ENCODE data around the gene FXYD7. TPM values are rescaled to one million over a fixed set of nuclear protein-coding genes. Genes with fewer than 3 reads are reported as not detected.
"Not testable (repeated sequence)": the region's sequence is repeated elsewhere in the genome, so short reads cannot be mapped to it uniquely, and the experiment has no call there.

Gene FXYD7
- total RNA-seq, 2 experiments from 2014 or later = 0.54 to 1.2 TPM

DNA sequence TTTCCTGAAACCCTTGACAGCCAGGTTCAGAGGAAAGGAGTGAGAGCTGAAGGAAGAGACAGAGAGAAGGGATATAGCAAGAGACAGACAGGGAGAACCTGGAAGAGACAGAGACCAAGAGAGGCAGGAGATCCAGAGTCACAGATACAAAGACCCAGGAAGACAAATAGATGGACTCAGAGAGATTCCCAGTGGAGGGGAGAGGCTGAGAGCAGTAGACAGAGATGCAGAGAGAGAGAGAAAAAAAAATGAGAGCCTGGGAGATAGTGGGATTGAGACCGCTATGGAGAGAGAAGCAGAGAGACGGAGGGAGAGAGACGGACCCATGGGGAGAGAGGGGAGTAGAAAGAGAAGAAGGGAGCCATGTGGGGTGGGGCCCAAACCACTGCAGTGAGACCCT is 763 bp downstream of the FXYD7 start:
- DNase-seq = no peak
- Mint-ChIP-seq H3K27me3 (ENCODE audit: low read depth) (peaks cover 4% of the 10 kb centered on the region), H3K4me1 (ENCODE audit: low read depth) (peaks cover 30% of the 10 kb centered on the region), H3K4me3 (no peak overlapping the region), H3K27ac (no peak overlapping the region), H3K36me3 (ENCODE audit: low read depth) (no peaks in the 10 kb centered on the region), H3K9me3 (no peaks in the 10 kb centered on the region)
- CTCF ChIA-PET = interaction anchor here (0.6 to 4.0 kb wide), 4 partner anchors 9 to 100 kb away, joined by 3 to 35 read pairs (median 6); partner anchors contain the start of gene FXYD5
- intact Hi-C loops (cut with micrococcal nuclease) = loop anchor here (1.0 kb wide), 1 partner anchor 125 kb away; no protein-coding TSS in a partner anchor

DNA sequence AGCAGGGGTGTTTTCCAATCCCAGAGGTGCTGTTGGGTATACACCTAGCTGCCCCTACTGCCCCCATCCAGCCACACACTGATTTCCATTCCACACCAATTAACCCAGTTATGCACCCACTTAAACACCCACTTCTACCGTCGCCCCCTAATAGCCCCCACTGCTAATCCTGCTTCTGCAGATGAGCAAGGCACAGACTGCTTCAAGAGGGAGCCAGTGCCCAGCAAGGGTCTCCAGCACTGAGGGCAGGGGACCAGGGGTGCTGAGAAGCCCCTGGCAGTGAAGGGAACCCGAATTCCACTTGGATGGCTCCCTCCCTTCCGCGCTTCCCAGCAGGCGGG is 1.2 kb downstream of the FXYD7 start:
- intact Hi-C loops (cut with micrococcal nuclease) = no loop called here
- Mint-ChIP-seq H3K4me1 (ENCODE audit: low read depth) (peaks cover 30% of the 10 kb centered on the region), H3K36me3 (ENCODE audit: low read depth) (no peaks in the 10 kb centered on the region), H3K27me3 (ENCODE audit: low read depth) (peaks cover 4% of the 10 kb centered on the region), H3K4me3 (no peak overlapping the region), H3K9me3 (no peaks in the 10 kb centered on the region), H3K27ac (no peak overlapping the region)
- DNase-seq = no peak
- CTCF ChIA-PET = interaction anchor here (4.0 kb wide), 1 partner anchor 9 kb away, joined by 35 read pairs; the partner anchor contains the start of gene FXYD5

DNA sequence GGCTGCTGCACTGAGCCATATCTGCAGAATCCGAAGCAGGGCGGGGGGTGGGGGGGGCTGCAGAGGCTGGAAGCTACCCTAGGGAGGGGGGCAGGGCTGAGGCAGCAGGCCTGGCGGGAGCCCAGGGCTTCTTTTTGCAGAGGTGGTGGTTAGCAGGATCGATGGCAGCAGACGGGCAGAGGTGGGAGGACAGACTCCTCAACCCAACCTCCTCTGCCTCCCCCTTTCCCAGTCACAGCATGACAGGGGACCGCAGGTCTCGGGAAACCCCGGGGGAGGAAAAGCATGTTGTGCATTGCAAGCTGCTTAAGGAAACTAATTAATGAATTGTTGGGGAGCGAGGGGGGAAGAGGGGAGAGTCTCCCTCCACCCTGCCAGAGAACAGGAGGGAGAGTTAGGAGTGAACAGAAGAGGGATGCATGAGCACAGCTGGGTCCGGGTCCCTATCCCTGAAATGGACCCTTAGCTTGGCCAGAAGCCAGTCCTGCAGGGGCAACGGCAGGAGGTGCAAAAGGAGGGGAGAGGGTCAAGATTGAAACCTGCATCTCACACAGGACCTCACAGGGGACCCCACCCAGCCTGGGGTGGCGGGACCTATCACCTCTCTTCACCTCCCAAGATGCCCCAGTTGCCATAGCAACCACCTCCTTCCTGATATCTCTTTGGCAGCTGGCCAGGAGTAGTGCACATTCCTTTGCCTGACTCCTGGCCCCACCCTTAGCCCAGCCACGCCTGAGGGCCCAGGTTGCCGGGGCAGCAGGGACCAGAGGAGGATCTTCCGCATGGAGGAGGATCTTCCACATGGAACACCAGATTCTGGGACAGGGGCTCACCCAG is 1.8 kb downstream of the FXYD7 start:
- DNase-seq = peak; percentile 33
- Mint-ChIP-seq H3K4me1 (ENCODE audit: low read depth) (peaks cover 30% of the 10 kb centered on the region), H3K9me3 (no peaks in the 10 kb centered on the region), H3K4me3 (no peak overlapping the region), H3K36me3 (ENCODE audit: low read depth) (no peaks in the 10 kb centered on the region), H3K27ac (no peak overlapping the region), H3K27me3 (ENCODE audit: low read depth) (peaks cover 4% of the 10 kb centered on the region)
- CTCF ChIA-PET = interaction anchor here (0.6 to 4.0 kb wide), 5 partner anchors 8 to 172 kb away, joined by 3 to 35 read pairs (median 3); partner anchors contain the start of gene FXYD5
- intact Hi-C loops (cut with micrococcal nuclease) = no loop called here

DNA sequence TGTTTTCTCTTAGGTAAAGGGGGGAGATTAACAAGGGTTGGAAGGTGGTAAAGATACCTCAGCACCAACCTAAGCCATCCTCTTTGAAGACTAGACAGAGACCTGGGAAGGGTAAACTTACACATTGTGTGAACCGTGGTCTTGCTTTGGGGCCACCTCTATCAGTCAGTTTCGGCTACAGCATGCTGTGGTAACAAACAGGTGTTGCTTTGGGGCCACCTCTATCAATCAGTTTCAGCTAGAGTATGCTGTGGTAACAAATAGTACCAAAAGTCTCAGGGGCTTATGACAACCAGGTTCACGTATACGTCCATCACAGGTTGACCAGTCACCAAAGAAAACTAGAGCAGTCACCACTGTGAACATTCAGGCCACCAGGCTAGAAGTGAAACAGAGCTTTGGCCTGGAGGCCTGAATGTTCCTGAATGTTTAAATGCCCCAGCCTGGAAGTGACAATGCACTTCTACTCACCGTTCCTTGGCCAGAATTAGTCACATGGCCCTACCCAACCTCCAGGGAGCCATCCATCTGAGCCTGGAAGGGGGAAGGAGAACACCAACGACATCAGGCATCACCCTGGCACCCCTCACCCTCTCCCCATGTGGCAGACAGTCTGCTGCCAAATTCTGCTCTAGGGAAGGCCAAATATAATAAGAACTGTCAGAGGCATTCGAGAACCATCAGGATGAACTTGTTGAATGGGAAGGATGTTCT is 3.8 kb downstream of the FXYD7 start:
- Mint-ChIP-seq H3K36me3 (ENCODE audit: low read depth) (no peaks in the 10 kb centered on the region), H3K4me3 (no peak overlapping the region), H3K27ac (no peak overlapping the region), H3K27me3 (ENCODE audit: low read depth) (peaks cover 4% of the 10 kb centered on the region), H3K9me3 (no peaks in the 10 kb centered on the region), H3K4me1 (ENCODE audit: low read depth) (peaks cover 19% of the 10 kb centered on the region)
- intact Hi-C loops (cut with micrococcal nuclease) = no loop called here
- CTCF ChIA-PET = no interaction called here
- no peak for DNase-seq

- no peak overlapping the region for H3K4me3 Mint-ChIP-seq
- intact Hi-C loops (cut with micrococcal nuclease) = no loop called here
- H3K9me3 Mint-ChIP-seq = no peaks in the 10 kb centered on the region
Observed at GRCh38 chr19:35149463-35149862, 6.4 kb downstream of the FXYD7 start.

GRCh38 chr19:35150445-35150844 is 7.4 kb downstream of the FXYD7 start:
- CTCF ChIA-PET = interaction anchor here (1.4 kb wide), 1 partner anchor 9 kb away, joined by 6 read pairs; no protein-coding TSS in a partner anchor
- Mint-ChIP-seq H3K27me3 (ENCODE audit: low read depth) (no peaks in the 10 kb centered on the region), H3K27ac (no peak overlapping the region)

More at GRCh38 chr19:35149463-35149862, 6.4 kb downstream of the FXYD7 start:
- Mint-ChIP-seq H3K4me1 (ENCODE audit: low read depth) (peaks cover 13% of the 10 kb centered on the region), H3K36me3 (ENCODE audit: low read depth) (no peaks in the 10 kb centered on the region), H3K27ac (no peak overlapping the region), H3K27me3 (ENCODE audit: low read depth) (no peaks in the 10 kb centered on the region)
- no peak for DNase-seq
- CTCF ChIA-PET = interaction anchor here (0.6 to 1.4 kb wide), 3 partner anchors 8 to 57 kb away, joined by 3 to 6 read pairs (median 4); no protein-coding TSS in a partner anchor

GRCh38 chr19:35151273-35152065 is 8.4 kb downstream of the FXYD7 start:
- H3K9me3 Mint-ChIP-seq = no peaks in the 10 kb centered on the region
- no peak overlapping the region for H3K4me3 Mint-ChIP-seq
- peaks cover 19% of the 10 kb centered on the region for H3K36me3 Mint-ChIP-seq (ENCODE audit: low read depth)
- intact Hi-C loops (cut with micrococcal nuclease) = no loop called here
- peaks cover 17% of the 10 kb centered on the region for H3K4me1 Mint-ChIP-seq (ENCODE audit: low read depth)
- no peaks in the 10 kb centered on the region for H3K27me3 Mint-ChIP-seq (ENCODE audit: low read depth)
- no peak for DNase-seq
- no peak overlapping the region for H3K27ac Mint-ChIP-seq
- CTCF ChIA-PET = interaction anchor here (4.1 kb wide), 1 partner anchor 9 kb away, joined by 35 read pairs; the partner anchor contains the start of gene FXYD7

More at GRCh38 chr19:35150445-35150844, 7.4 kb downstream of the FXYD7 start:
- H3K36me3 Mint-ChIP-seq (ENCODE audit: low read depth) = peaks cover 9% of the 10 kb centered on the region
- no peak for DNase-seq
- no peaks in the 10 kb centered on the region for H3K9me3 Mint-ChIP-seq
- intact Hi-C loops (cut with micrococcal nuclease) = no loop called here
- H3K4me1 Mint-ChIP-seq (ENCODE audit: low read depth) = peaks cover 10% of the 10 kb centered on the region
- H3K4me3 Mint-ChIP-seq = no peak overlapping the region

- Mint-ChIP-seq H3K4me3 (peak overlapping the region; percentile 98), H3K27ac (peak overlapping the region; percentile 86), H3K36me3 (ENCODE audit: low read depth) (peaks cover 35% of the 10 kb centered on the region), H3K4me1 (ENCODE audit: low read depth) (peaks cover 33% of the 10 kb centered on the region)
- H3K9me3 Mint-ChIP-seq; H3K27me3 Mint-ChIP-seq (ENCODE audit: low read depth); DNase-seq; intact Hi-C loops (cut with micrococcal nuclease): not testable (repeated sequence)
- CTCF ChIA-PET = interaction anchor here (1.1 to 4.1 kb wide), 2 partner anchors 10 to 81 kb away, joined by 3 to 35 read pairs; partner anchors contain the start of gene FXYD7
Observed at GRCh38 chr19:35153129-35153522, 10.1 kb downstream of the FXYD7 start.

GRCh38 chr19:35153701-35154524 is 10.9 kb downstream of the FXYD7 start:
- CTCF ChIA-PET = interaction anchor here (0.6 to 4.1 kb wide), 11 partner anchors 11 to 532 kb away, joined by 3 to 35 read pairs (median 3); partner anchors contain the start of gene FXYD7
- intact Hi-C loops (cut with micrococcal nuclease) = loop anchor here (2.0 kb wide), 1 partner anchor 17 kb away; no protein-coding TSS in a partner anchor
- H3K4me3 Mint-ChIP-seq = peak overlapping the region; percentile 98

DNA sequence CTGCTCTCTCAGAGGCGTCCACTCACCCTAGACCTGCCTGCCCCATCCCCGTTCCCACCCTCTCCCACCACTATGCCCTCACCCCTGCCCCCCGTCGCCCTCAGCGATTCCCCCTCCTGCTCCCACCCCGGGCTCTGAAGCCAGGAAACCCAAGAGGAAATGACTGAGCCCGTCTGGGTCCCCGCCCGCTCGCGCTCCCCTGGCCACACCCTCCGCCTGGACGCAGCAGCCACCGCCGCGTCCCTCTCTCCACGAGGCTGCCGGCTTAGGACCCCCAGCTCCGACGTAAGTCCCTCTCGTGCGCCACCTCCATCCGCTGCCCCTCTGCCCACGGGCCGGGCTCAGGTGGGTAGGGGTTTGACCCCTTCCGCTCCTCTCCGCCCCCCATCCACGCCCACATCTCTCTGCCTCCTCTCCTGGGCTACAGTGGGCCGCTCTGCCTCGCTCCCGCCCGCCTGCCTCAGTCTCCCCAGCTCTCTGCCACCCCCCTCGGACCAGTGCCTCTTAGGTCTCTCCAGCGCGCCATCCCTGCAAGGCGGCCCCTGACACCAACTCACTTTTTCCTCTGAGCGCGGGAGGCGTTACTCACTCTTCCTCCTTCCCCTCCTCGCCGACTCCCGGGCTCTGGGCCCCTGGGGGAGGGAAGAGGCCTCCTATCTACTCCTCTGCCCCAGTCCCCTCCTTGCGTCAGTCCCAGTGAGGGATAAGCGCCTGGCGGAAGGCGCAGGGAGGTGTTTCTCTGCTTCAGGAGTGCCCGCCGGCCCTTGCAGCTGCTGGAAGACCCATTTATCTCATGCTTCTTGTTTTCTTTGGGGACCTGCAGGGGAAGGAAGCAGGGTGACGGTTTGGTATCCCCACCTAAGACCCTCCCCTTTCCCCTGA is 11.7 kb downstream of the FXYD7 start, which contains the start of gene FXYD5:
Gene FXYD5, plus strand, starts transcription at position 211 of the 882 bp plus-strand sequence. CDS start 816 bp downstream, outside the sequence.
- DNase-seq = peak; percentile 93
- Mint-ChIP-seq H3K4me1 (ENCODE audit: low read depth) (peaks cover 47% of the 10 kb centered on the region), H3K4me3 (peak within 1 kb of the TSS; percentile 98), H3K36me3 (ENCODE audit: low read depth) (peaks cover 52% of the 10 kb centered on the region), H3K27me3 (ENCODE audit: low read depth) (no peaks in the 10 kb centered on the region), H3K27ac (peak within 1 kb of the TSS; percentile 99), H3K9me3 (no peaks in the 10 kb centered on the region)
- intact Hi-C loops (cut with micrococcal nuclease) = loop anchor here (1.0 to 2.0 kb wide), 3 partner anchors 13 to 60 kb away; no protein-coding TSS in a partner anchor
- CTCF ChIA-PET = interaction anchor here (0.6 to 4.1 kb wide), 10 partner anchors 12 to 533 kb away, joined by 3 to 35 read pairs (median 4); partner anchors contain the start of gene FXYD7

More at GRCh38 chr19:35153701-35154524, 10.9 kb downstream of the FXYD7 start:
- no peaks in the 10 kb centered on the region for H3K9me3 Mint-ChIP-seq
- H3K36me3 Mint-ChIP-seq (ENCODE audit: low read depth) = peaks cover 43% of the 10 kb centered on the region
- DNase-seq = peak; percentile 83
- H3K4me1 Mint-ChIP-seq (ENCODE audit: low read depth) = peaks cover 40% of the 10 kb centered on the region
- peak overlapping the region; percentile 99 for H3K27ac Mint-ChIP-seq
- H3K27me3 Mint-ChIP-seq (ENCODE audit: low read depth) = no peaks in the 10 kb centered on the region

Measured in activated naive CD4-positive, alpha-beta T cell treated with anti-CD3 and anti-CD28 coated beads for 36 hours (primary cell).